ENCODE measurements around the gene DBR1.

Gene DBR1

DNA sequence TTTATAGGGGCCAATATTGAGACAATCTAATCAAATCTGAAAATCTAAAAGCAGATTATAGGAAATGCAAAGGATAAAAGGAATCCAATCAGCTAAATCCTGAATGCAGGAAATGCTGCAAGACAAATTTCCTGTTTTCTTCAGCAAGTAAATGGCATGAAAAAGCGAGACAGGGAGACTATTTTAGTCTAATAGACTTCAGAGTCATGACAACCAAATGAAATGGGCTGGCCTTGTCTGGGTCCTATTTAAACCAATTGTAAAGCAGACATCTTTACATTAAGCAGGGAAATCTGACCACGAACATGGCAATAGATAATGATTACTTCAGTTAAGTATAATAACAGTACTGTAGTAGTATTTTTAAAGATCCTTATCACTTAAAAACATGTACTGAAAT lies 2.1 kb downstream of the DBR1 start (continued):
- TF ChIP-seq, protein P1, sequence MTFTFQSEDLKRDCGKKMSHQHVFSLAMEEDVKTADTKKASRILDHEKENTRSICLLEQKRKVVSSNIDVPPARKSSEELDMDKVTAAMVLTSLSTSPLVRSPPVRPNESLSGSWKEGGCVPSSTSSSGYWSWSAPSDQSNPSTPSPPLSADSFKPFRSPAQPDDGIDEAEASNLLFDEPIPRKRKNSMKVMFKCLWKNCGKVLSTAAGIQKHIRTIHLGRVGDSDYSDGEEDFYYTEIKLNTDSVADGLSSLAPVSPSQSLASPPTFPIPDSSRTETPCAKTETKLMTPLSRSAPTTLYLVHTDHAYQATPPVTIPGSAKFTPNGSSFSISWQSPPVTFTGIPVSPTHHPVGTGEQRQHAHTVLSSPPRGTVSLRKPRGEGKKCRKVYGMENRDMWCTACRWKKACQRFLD (tag by site-specific recombination; IDR thresholded peaks at IDR 0.05), result no peak
- TF ChIP-seq ZNF16 (tag by site-specific recombination; IDR thresholded peaks at IDR 0.05; ENCODE audit: low read depth), result no peak
- TF ChIP-seq ZNF335 (tag by site-specific recombination; conservative IDR thresholded peaks at IDR 0.05), result no peak

DNA sequence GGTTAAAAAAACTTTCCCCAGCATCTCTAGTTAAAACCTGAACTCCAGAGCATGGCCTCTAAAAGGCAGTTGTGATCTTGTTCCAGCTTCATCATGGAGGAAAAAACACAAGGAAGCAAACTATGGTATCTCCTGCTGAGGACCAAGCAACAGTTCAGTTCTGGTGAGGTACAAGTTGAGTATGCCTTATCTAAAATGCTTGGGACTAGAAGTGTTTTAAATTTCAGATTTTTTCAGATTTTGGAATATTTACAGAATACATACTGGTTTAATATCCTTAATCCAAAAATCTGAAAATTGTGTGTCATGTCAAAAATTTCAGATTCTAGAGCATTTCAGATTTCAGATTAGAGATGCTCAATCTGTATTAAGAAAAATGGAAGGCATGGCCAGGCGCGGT lies 9.7 kb downstream of the DBR1 start:
- peaks cover 51 to 82% of the 10 kb centered on the region in 2 experiments for H3K36me3 ChIP-seq (ENCODE audit: control insufficient read depth in 2 of 2, insufficient read depth in 1 of 2, low read length in 2 of 2)
- TF ChIP-seq ZNF596 (tag by site-specific recombination; IDR thresholded peaks at IDR 0.05) (no peak), ZNF776 (tag by site-specific recombination; IDR thresholded peaks at IDR 0.05; ENCODE audit: borderline replicate concordance) (no peak)
- CTCF ChIA-PET, result no interaction called here
- no peaks in the 10 kb centered on the region for H3K9me3 ChIP-seq (ENCODE audit: control insufficient read depth, insufficient read depth, low read depth, low read length)
- H3K4me1 ChIP-seq (ENCODE audit: control insufficient read depth, insufficient read depth, low read length), result no peaks in the 10 kb centered on the region
- H3K27ac ChIP-seq (ENCODE audit: extremely low read depth, low read depth, low read length), result no peak overlapping the region
- H3K4me3 ChIP-seq (ENCODE audit: low read depth, low read length), result no peak overlapping the region
- POLR2A ChIA-PET, result interaction anchor here (1.3 kb wide), 1 partner anchor 10 kb away, joined by 5 read pairs; the partner anchor contains the start of gene DBR1

DNA sequence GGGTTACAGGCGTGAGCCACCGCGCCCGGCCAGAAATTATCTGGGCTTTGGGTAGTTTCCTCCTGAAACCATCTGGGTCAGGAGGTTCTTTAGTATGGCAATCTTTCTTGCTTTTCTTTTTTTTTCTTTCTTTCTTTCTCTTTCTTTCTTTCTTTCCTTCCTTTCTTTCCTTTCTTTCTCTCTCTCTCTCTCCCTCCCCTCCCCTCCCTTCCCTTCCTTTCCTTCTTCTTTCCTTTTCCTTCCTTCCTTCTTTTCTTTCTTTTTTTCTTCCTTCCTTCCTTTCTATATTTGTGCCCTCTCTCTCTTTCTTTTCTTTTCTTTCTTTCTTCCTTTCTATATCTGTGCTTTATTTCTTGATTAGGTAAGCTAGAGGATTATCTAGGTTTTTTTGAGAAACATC lies 17.0 kb downstream of the DBR1 start:
- Histone ChIP-seq H3K27ac (ENCODE audit: extremely low read depth, low read depth, low read length) (no peak overlapping the region), H3K36me3 (ENCODE audit: control insufficient read depth in 2 of 2, insufficient read depth in 1 of 2, low read length in 2 of 2) (peaks cover 15 to 19% of the 10 kb centered on the region in 2 experiments), H3K4me1 (ENCODE audit: control insufficient read depth, insufficient read depth, low read length) (no peaks in the 10 kb centered on the region), H3K4me3 (ENCODE audit: low read depth, low read length) (no peak overlapping the region), H3K9me3 (ENCODE audit: control insufficient read depth, insufficient read depth, low read depth, low read length) (no peaks in the 10 kb centered on the region)
- TF ChIP-seq ZNF366 (tag by site-specific recombination; conservative IDR thresholded peaks at IDR 0.05), result peak; percentile 81
- TF ChIP-seq ZNF660 (tag by site-specific recombination; IDR thresholded peaks at IDR 0.05), result no peak
- CTCF ChIA-PET, result no interaction called here
- POLR2A ChIA-PET, result no interaction called here

DNA sequence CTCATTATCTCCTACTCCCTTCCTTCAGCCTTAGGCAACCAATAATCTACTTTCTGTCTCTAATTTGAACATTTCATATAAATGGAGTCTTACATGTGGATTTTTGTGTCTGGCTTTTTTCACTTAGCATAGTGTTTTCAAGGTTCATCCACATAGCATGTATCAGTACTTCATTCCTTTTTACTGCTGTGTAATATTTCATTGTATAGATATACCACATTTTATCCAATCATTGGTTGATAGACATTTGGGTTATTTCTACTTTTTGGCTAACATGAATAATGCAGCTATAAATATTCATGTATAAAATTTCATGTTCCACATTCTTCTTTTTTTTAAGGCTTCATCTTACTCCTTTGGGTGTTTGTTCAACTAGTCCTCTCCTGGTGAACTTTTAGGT lies 20.2 kb downstream of the DBR1 start:
- TF ChIP-seq, protein P2, sequence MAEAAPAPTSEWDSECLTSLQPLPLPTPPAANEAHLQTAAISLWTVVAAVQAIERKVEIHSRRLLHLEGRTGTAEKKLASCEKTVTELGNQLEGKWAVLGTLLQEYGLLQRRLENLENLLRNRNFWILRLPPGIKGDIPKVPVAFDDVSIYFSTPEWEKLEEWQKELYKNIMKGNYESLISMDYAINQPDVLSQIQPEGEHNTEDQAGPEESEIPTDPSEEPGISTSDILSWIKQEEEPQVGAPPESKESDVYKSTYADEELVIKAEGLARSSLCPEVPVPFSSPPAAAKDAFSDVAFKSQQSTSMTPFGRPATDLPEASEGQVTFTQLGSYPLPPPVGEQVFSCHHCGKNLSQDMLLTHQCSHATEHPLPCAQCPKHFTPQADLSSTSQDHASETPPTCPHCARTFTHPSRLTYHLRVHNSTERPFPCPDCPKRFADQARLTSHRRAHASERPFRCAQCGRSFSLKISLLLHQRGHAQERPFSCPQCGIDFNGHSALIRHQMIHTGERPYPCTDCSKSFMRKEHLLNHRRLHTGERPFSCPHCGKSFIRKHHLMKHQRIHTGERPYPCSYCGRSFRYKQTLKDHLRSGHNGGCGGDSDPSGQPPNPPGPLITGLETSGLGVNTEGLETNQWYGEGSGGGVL (tag by site-specific recombination; IDR thresholded peaks at IDR 0.05), result no peak
- no peak for TF ChIP-seq ZBTB1 (tag by site-specific recombination; IDR thresholded peaks at IDR 0.05)
- TF ChIP-seq ZNF510 (tag by site-specific recombination; IDR thresholded peaks at IDR 0.05; ENCODE audit: insufficient replicate concordance), result no peak
- TF ChIP-seq PRDM1 (tag by site-specific recombination; IDR thresholded peaks at IDR 0.05), result no peak
- TF ChIP-seq ZNF146 (tag by site-specific recombination; IDR thresholded peaks at IDR 0.05), result peak; percentile 58
- no peaks in the 10 kb centered on the region for H3K9me3 ChIP-seq (ENCODE audit: control insufficient read depth, insufficient read depth, low read depth, low read length)
- no peaks in the 10 kb centered on the region for H3K4me1 ChIP-seq (ENCODE audit: control insufficient read depth, insufficient read depth, low read length)
- ChIA-PET POLR2A (interaction anchor here (0.6 kb wide), 1 partner anchor 39 kb away, joined by 3 read pairs; no protein-coding TSS in a partner anchor), CTCF (no interaction called here)
- H3K36me3 ChIP-seq (ENCODE audit: control insufficient read depth in 2 of 2, insufficient read depth in 1 of 2, low read length in 2 of 2), result no peaks in the 10 kb centered on the region; a peak in 1 of 3 replicates
- no peak overlapping the region for H3K4me3 ChIP-seq (ENCODE audit: low read depth, low read length)
- H3K27ac ChIP-seq (ENCODE audit: extremely low read depth, low read depth, low read length), result no peak overlapping the region

DNA sequence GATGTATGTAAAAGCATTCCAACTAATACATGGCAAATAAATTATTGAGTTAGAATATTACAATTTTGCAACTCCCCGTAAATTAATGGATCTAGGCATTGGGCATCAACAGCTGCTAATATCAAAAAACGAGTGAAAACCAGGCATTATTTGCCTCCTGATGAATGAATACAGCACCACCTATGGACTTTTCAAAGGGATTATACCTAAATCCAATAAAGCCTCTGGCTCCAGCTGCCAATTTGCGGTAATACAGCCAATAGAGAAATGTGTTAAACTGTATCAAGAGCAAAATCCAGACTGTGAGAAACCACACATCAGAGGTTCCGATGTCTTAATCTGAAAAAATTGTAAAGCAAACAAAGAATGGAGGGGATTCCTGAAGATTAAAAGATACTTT lies 26.2 kb downstream of the DBR1 start:
- H3K4me1 ChIP-seq (ENCODE audit: control insufficient read depth, insufficient read depth, low read length), result no peaks in the 10 kb centered on the region
- H3K36me3 ChIP-seq (ENCODE audit: control insufficient read depth in 2 of 2, insufficient read depth in 1 of 2, low read length in 2 of 2), result no peaks in the 10 kb centered on the region
- POLR2A ChIA-PET, result no interaction called here
- no peak overlapping the region for H3K27ac ChIP-seq (ENCODE audit: extremely low read depth, low read depth, low read length)
- H3K4me3 ChIP-seq (ENCODE audit: low read depth, low read length), result no peak overlapping the region
- no peaks in the 10 kb centered on the region for H3K9me3 ChIP-seq (ENCODE audit: control insufficient read depth, insufficient read depth, low read depth, low read length)
- CTCF ChIA-PET, result interaction anchor here (1.4 to 1.7 kb wide), 2 partner anchors 33 to 79 kb away, joined by 3 to 5 read pairs; partner anchors contain the start of gene DZIP1L
- TF ChIP-seq, protein P3, sequence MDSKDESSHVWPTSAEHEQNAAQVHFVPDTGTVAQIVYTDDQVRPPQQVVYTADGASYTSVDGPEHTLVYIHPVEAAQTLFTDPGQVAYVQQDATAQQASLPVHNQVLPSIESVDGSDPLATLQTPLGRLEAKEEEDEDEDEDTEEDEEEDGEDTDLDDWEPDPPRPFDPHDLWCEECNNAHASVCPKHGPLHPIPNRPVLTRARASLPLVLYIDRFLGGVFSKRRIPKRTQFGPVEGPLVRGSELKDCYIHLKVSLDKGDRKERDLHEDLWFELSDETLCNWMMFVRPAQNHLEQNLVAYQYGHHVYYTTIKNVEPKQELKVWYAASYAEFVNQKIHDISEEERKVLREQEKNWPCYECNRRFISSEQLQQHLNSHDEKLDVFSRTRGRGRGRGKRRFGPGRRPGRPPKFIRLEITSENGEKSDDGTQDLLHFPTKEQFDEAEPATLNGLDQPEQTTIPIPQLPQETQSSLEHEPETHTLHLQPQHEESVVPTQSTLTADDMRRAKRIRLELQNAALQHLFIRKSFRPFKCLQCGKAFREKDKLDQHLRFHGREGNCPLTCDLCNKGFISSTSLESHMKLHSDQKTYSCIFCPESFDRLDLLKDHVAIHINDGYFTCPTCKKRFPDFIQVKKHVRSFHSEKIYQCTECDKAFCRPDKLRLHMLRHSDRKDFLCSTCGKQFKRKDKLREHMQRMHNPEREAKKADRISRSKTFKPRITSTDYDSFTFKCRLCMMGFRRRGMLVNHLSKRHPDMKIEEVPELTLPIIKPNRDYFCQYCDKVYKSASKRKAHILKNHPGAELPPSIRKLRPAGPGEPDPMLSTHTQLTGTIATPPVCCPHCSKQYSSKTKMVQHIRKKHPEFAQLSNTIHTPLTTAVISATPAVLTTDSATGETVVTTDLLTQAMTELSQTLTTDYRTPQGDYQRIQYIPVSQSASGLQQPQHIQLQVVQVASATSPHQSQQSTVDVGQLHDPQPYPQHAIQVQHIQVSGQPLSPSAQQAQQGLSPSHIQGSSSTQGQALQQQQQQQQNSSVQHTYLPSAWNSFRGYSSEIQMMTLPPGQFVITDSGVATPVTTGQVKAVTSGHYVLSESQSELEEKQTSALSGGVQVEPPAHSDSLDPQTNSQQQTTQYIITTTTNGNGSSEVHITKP (tag by site-specific recombination; IDR thresholded peaks at IDR 0.05), result no peak
- TF ChIP-seq, protein P4, sequence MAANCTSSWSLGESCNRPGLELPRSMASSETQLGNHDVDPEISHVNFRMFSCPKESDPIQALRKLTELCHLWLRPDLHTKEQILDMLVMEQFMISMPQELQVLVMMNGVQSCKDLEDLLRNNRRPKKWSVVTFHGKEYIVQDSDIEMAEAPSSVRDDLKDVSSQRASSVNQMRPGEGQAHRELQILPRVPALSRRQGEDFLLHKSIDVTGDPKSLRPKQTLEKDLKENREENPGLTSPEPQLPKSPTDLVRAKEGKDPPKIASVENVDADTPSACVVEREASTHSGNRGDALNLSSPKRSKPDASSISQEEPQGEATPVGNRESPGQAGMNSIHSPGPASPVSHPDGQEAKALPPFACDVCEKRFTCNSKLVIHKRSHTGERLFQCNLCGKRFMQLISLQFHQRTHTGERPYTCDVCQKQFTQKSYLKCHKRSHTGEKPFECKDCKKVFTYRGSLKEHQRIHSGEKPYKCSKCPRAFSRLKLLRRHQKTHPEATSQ (tag by site-specific recombination; IDR thresholded peaks at IDR 0.05), result no peak
- no peak for TF ChIP-seq HOXD13 (CRISPR knock-in tag; IDR thresholded peaks at IDR 0.05; ENCODE audit: borderline replicate concordance)
- TF ChIP-seq ZNF433 (tag by site-specific recombination; IDR thresholded peaks at IDR 0.05; ENCODE audit: low read depth), result no peak
- TF ChIP-seq ZNF24 (tag by site-specific recombination; IDR thresholded peaks at IDR 0.05), result no peak
- TF ChIP-seq ZNF707 (tag by site-specific recombination; IDR thresholded peaks at IDR 0.05), result no peak
- no peak for TF ChIP-seq ZNF529 (tag by site-specific recombination; IDR thresholded peaks at IDR 0.05; ENCODE audit: insufficient replicate concordance)

All from HEK293 (cell line).